Measurements from ENCODE around the gene UGP2.
"Not testable (repeated sequence)": the region's sequence is repeated elsewhere in the genome, so short reads cannot be mapped to it uniquely, and the experiment has no call there.

The UGP2 gene

GRCh38 chr2:63811063-63811462, 30.6 kb upstream of the UGP2 start:
- Histone ChIP-seq H3K9me3 (ENCODE audit: control insufficient read depth, insufficient read depth, low read length) (no peaks in the 10 kb centered on the region), H3K9me2 (replicated peaks; ENCODE audit: control insufficient read depth, low read length) (no peaks in the 10 kb centered on the region), H3K27ac (ENCODE audit: low read depth, low read length) (no peak overlapping the region), H4K20me1 (ENCODE audit: control insufficient read depth, insufficient read depth, low read depth, low read length) (no peaks in the 10 kb centered on the region), H3F3A (ENCODE audit: control insufficient read depth, insufficient read depth) (peaks cover 3% of the 10 kb centered on the region; the same call in 1 of the 2 replicates), H3K4me2 (ENCODE audit: low read length) (no peak overlapping the region), H3K4me1 (ENCODE audit: control insufficient read depth, low read length) (peaks cover 27% of the 10 kb centered on the region), H3K36me3 (ENCODE audit: control insufficient read depth, low read length) (no peaks in the 10 kb centered on the region), H3K27me3 (ENCODE audit: control insufficient read depth, low read length) (no peaks in the 10 kb centered on the region), H3K79me2 (ENCODE audit: control insufficient read depth, low read length) (no peaks in the 10 kb centered on the region), H3K4me3 (ENCODE audit: low read length) (no peak overlapping the region)
- TF ChIP-seq CTCF (IDR thresholded peaks at IDR 0.05; ENCODE audit: low read depth, low read length, poor library complexity, severe bottlenecking) (no peak), EZH2phosphoT487 (IDR thresholded peaks at IDR 0.05; ENCODE audit: borderline replicate concordance, low read length) (no peak)

- not testable (repeated sequence) for H3K9me2 ChIP-seq (replicated peaks; ENCODE audit: control insufficient read depth, low read length); H3K27ac ChIP-seq (ENCODE audit: low read depth, low read length); H3K79me2 ChIP-seq (ENCODE audit: control insufficient read depth, low read length); H3K9me3 ChIP-seq (ENCODE audit: control insufficient read depth, insufficient read depth, low read length); H3K4me2 ChIP-seq (ENCODE audit: low read length); H3F3A ChIP-seq (ENCODE audit: control insufficient read depth, insufficient read depth); H4K20me1 ChIP-seq (ENCODE audit: control insufficient read depth, insufficient read depth, low read depth, low read length); H3K4me3 ChIP-seq (ENCODE audit: low read length); H3K36me3 ChIP-seq (ENCODE audit: control insufficient read depth, low read length); H3K27me3 ChIP-seq (ENCODE audit: control insufficient read depth, low read length)
- H3K4me1 ChIP-seq (ENCODE audit: control insufficient read depth, low read length): peaks cover 35% of the 10 kb centered on the region
These were observed 29.8 kb upstream of the UGP2 start for GRCh38 chr2:63811870-63812269.

GRCh38 chr2:63814114-63814513, 27.6 kb upstream of the UGP2 start:
- H3K36me3 ChIP-seq (ENCODE audit: control insufficient read depth, low read length): no peaks in the 10 kb centered on the region
- H3K9me3 ChIP-seq (ENCODE audit: control insufficient read depth, insufficient read depth, low read length): no peaks in the 10 kb centered on the region
- H3F3A ChIP-seq (ENCODE audit: control insufficient read depth, insufficient read depth): peaks cover 25% of the 10 kb centered on the region
- TF ChIP-seq EZH2phosphoT487 (IDR thresholded peaks at IDR 0.05; ENCODE audit: borderline replicate concordance, low read length) (no peak), CTCF (IDR thresholded peaks at IDR 0.05; ENCODE audit: low read depth, low read length, poor library complexity, severe bottlenecking) (no peak)
- H3K4me1 ChIP-seq (ENCODE audit: control insufficient read depth, low read length): peaks cover 58% of the 10 kb centered on the region
- no peak overlapping the region for H3K4me2 ChIP-seq (ENCODE audit: low read length)
- H3K4me3 ChIP-seq (ENCODE audit: low read length): no peak overlapping the region
- H3K27ac ChIP-seq (ENCODE audit: low read depth, low read length): no peak overlapping the region
- no peaks in the 10 kb centered on the region for H3K9me2 ChIP-seq (replicated peaks; ENCODE audit: control insufficient read depth, low read length)
- H3K27me3 ChIP-seq (ENCODE audit: control insufficient read depth, low read length): no peaks in the 10 kb centered on the region
- no peaks in the 10 kb centered on the region for H4K20me1 ChIP-seq (ENCODE audit: control insufficient read depth, insufficient read depth, low read depth, low read length)
- H3K79me2 ChIP-seq (ENCODE audit: control insufficient read depth, low read length): no peaks in the 10 kb centered on the region

- Histone ChIP-seq H3K4me2 (ENCODE audit: low read length) (peak overlapping the region; percentile 90), H3K9me2 (replicated peaks; ENCODE audit: control insufficient read depth, low read length) (no peaks in the 10 kb centered on the region), H3K9me3 (ENCODE audit: control insufficient read depth, insufficient read depth, low read length) (no peaks in the 10 kb centered on the region), H4K20me1 (ENCODE audit: control insufficient read depth, insufficient read depth, low read depth, low read length) (no peaks in the 10 kb centered on the region), H3K4me1 (ENCODE audit: control insufficient read depth, low read length) (peaks cover 84% of the 10 kb centered on the region), H3K27me3 (ENCODE audit: control insufficient read depth, low read length) (no peaks in the 10 kb centered on the region), H3K36me3 (ENCODE audit: control insufficient read depth, low read length) (no peaks in the 10 kb centered on the region), H3K27ac (ENCODE audit: low read depth, low read length) (peak overlapping the region; percentile 90), H3K4me3 (ENCODE audit: low read length) (peak overlapping the region; percentile 64), H3K79me2 (ENCODE audit: control insufficient read depth, low read length) (no peaks in the 10 kb centered on the region), H3F3A (ENCODE audit: control insufficient read depth, insufficient read depth) (peaks cover 49% of the 10 kb centered on the region)
- TF ChIP-seq EZH2phosphoT487 (IDR thresholded peaks at IDR 0.05; ENCODE audit: borderline replicate concordance, low read length) (no peak), CTCF (IDR thresholded peaks at IDR 0.05; ENCODE audit: low read depth, low read length, poor library complexity, severe bottlenecking) (no peak)
These were observed 24.3 kb upstream of the UGP2 start for GRCh38 chr2:63817382-63817781.
